ENCODE data around the gene MRPS16. TPM values are rescaled to one million over a fixed set of nuclear protein-coding genes. Genes with fewer than 3 reads are reported as not detected.

Gene MRPS16
- total RNA-seq, 2 experiments from 2014 or later: 91.3 to 95.4 TPM

DNA sequence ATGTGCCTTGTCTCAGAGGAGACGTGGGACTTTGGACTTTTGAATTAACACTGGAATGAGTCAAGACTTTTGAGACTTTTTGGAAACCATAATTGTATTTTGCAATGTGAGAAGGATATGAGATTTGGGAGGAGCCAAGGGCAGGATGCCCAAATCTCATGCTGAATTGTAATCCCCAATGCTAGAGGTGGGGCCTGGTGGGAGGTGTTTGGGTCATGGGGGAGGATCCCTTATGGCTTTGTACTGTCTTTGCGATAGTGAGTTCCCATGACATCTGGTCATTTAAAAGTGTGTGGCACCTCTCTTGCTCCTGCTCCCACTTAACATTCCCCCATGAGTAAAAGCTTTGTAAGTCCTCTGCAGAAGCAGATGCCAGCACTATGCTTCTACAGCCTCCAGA, 44.6 kb downstream of the MRPS16 start:
- DNase-seq: no peak
- no peaks in the 10 kb centered on the region for H3K4me1 Mint-ChIP-seq
- POLR2A ChIA-PET: interaction anchor here (0.5 kb wide), 1 partner anchor 1309 kb away, joined by 3 read pairs; no protein-coding TSS in a partner anchor
- no peaks in the 10 kb centered on the region for H3K9me3 Mint-ChIP-seq
- CTCF ChIA-PET: interaction anchor here (0.6 to 0.9 kb wide), 2 partner anchors 26 kb away, joined by 3 read pairs; no protein-coding TSS in a partner anchor
- peaks cover 8% of the 10 kb centered on the region for H3K36me3 Mint-ChIP-seq (ENCODE audit: low read depth)
- H3K27ac Mint-ChIP-seq: no peak overlapping the region
- no peak overlapping the region for H3K4me3 Mint-ChIP-seq
- H3K27me3 Mint-ChIP-seq: no peaks in the 10 kb centered on the region

DNA sequence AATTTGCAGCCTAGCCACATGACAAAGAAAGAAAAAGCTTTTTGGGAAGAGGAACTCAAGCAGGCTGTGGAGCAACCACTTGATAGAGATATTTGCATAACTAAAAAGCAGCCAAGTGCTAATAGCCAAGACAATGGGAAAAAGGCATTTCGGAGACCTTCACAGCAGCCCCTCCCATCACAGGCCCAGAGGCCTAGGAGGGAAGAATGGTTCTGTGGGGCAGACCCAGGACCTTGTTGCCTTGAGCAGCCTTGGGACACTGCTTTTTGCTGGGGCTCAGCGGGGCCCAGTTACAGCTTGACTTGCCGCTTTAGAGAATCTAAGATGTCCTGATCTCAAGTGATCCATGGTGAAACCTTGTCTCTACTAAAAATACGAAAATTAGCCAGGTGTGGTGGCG, 46.1 kb downstream of the MRPS16 start:
- H3K4me3 Mint-ChIP-seq: no peak overlapping the region
- H3K4me1 Mint-ChIP-seq: no peaks in the 10 kb centered on the region
- no peak overlapping the region for H3K27ac Mint-ChIP-seq
- no peaks in the 10 kb centered on the region for H3K9me3 Mint-ChIP-seq
- ChIA-PET CTCF (no interaction called here), POLR2A (no interaction called here)
- peaks cover 8% of the 10 kb centered on the region for H3K36me3 Mint-ChIP-seq (ENCODE audit: low read depth)
- H3K27me3 Mint-ChIP-seq: no peaks in the 10 kb centered on the region
- no peak for DNase-seq

- H3K27me3 Mint-ChIP-seq: no peaks in the 10 kb centered on the region
- POLR2A ChIA-PET: no interaction called here
- CTCF ChIA-PET: no interaction called here
Measured at GRCh38 chr10:73205890-73206289, 46.6 kb downstream of the MRPS16 start.

DNA sequence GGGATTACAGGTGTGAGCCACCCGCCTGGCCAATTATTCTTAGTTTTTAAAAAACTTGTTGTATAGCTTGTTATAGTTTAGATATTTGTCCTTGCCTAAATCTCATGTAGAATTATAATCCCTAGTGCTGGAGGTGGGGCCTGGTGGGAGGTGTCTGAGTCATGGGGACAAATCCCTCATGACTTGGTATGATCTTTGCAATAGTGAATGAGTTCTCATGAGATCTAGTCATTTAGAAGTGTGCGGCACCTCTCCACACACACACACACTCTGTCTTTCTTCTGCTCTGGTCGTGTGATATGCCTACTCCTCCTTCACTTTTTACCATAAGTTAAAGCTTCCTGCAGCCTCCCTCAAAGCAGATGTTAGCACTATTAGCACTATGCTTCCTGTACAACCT, 47.4 kb downstream of the MRPS16 start:
- no peaks in the 10 kb centered on the region for H3K9me3 Mint-ChIP-seq
- peaks cover 7% of the 10 kb centered on the region for H3K36me3 Mint-ChIP-seq (ENCODE audit: low read depth)
- no peak for DNase-seq
- no peaks in the 10 kb centered on the region for H3K27me3 Mint-ChIP-seq
- CTCF ChIA-PET: interaction anchor here (1.1 kb wide), 1 partner anchor 82 kb away, joined by 3 read pairs; no protein-coding TSS in a partner anchor
- POLR2A ChIA-PET: no interaction called here
- H3K27ac Mint-ChIP-seq: no peak overlapping the region
- no peak overlapping the region for H3K4me3 Mint-ChIP-seq
- H3K4me1 Mint-ChIP-seq: no peaks in the 10 kb centered on the region

More at GRCh38 chr10:73205890-73206289, 46.6 kb downstream of the MRPS16 start:
- Mint-ChIP-seq H3K9me3 (no peaks in the 10 kb centered on the region), H3K4me3 (no peak overlapping the region), H3K27ac (no peak overlapping the region), H3K36me3 (ENCODE audit: low read depth) (peaks cover 5% of the 10 kb centered on the region), H3K4me1 (no peaks in the 10 kb centered on the region)
- DNase-seq: no peak

Other genes with a start within 250 kb of the MRPS16 start
- gene P4HA1, start 155.8 kb downstream of the MRPS16 start, total RNA-seq: 10 to 100 TPM; 31.4 to 32.9 TPM
- gene NUDT13, start 142.2 kb downstream of the MRPS16 start, total RNA-seq: 1 to 10 TPM; 1.5 TPM
- 10 to 100 TPM; 30.5 to 31.7 TPM for gene ECD, start 84.6 kb downstream of the MRPS16 start, total RNA-seq
- gene FAM149B1, start 84.5 kb downstream of the MRPS16 start, total RNA-seq: 10 to 100 TPM; 15.2 to 17.0 TPM
- gene DNAJC9, start 5.4 kb downstream of the MRPS16 start, total RNA-seq: 10 to 100 TPM; 54.8 to 63.6 TPM
- under 1 TPM; 0.57 to 0.75 TPM for gene CFAP70, start 106.2 kb upstream of the MRPS16 start, total RNA-seq
- 10 to 100 TPM; 78.6 to 83.0 TPM for gene ANXA7, start 161.4 kb upstream of the MRPS16 start, total RNA-seq
- 1 to 10 TPM; 3.4 TPM for gene MSS51, start 180.9 kb upstream of the MRPS16 start, total RNA-seq
- 10 to 100 TPM; 48.0 to 48.5 TPM for gene PPP3CB, start 243.4 kb upstream of the MRPS16 start, total RNA-seq